Heart right ventricle (tissue), 16 donors: ENCODE measurements around the gene LHB. TPM values are rescaled to one million over a fixed set of nuclear protein-coding genes. Genes with fewer than 3 reads are reported as not detected.

Experiments
- ATAC-seq, 8 donors: fragments of 200-7000 bp; cut with Tn5 transposase; one replicate each; pipeline ENCODE4 v1.9.1; 2020; ENCODE audit warnings: mild to moderate bottlenecking in 8 of 8, moderate library complexity in 8 of 8, moderate number of reproducible peaks in 1 of 8
- DNase-seq, 2 donors: peaks; one replicate each; pipeline ENCODE4 v3.0.0-alpha.2; 2020
- H3K27ac ChIP-seq, 10 donors: fragments of 200-600 bp; sonication (generic) in 2 of 10; one replicate each; pipeline versions ENCODE4 v1.5.0 to v1.8.0; 2020 to 2022; ENCODE audit warnings: mild to moderate bottlenecking in 3 of 10
- H3K27me3 ChIP-seq, 7 donors: fragments of 200-600 bp; one replicate each; pipeline ENCODE4 v1.8.0; 2021 to 2022; ENCODE audit warnings: mild to moderate bottlenecking in 2 of 7
- H3K36me3 ChIP-seq, 9 donors: fragments of 200-600 bp; sonication (generic) in 1 of 9; one replicate each; pipeline versions ENCODE4 v1.5.0 to v1.8.0; 2020 to 2022; ENCODE audit warnings: mild to moderate bottlenecking in 2 of 9
- H3K4me1 ChIP-seq, 9 donors: fragments of 200-600 bp; sonication (generic) in 1 of 9; one replicate each; pipeline versions ENCODE4 v1.5.0 to v1.8.0; 2020 to 2022; ENCODE audit warnings: mild to moderate bottlenecking in 4 of 9
- H3K4me3 ChIP-seq, 10 donors: fragments of 200-600 bp; sonication (generic) in 2 of 10; one replicate each; pipeline versions ENCODE4 v1.5.0 to v1.8.0; 2020 to 2022; ENCODE audit warnings: mild to moderate bottlenecking in 7 of 10, moderate library complexity in 2 of 10
- H3K9me3 ChIP-seq, 11 donors: fragments of 200-600 bp in 10 of 11; sonication (generic) in 2 of 11; one replicate each; pipeline versions ENCODE4 v1.5.0 to v1.8.0; 2013 to 2022; ENCODE audit warnings: mild to moderate bottlenecking in 2 of 11, control low read depth in 1 of 11, moderate library complexity in 1 of 11
- CTCF ChIP-seq, 9 donors: fragments of 200-600 bp; sonication (generic) in 2 of 9; IDR thresholded peaks; one replicate each; pipeline versions ENCODE4 v1.5.0 to v1.8.0; 2021 to 2022; ENCODE audit warnings: antibody characterized with exemption in 9 of 9, mild to moderate bottlenecking in 5 of 9, moderate library complexity in 1 of 9
- WGBS, 2 donors: extraction: QIAGEN DNeasy Blood & Tissue Kit; methylation state at CpG; one replicate each; pipeline ENCODE4 v1.1.7; 2013; ENCODE audit warnings: inconsistent platforms in 1 of 2; 5-methylcytosine and 5-hydroxymethylcytosine counted together
- intact Hi-C, 10 donors: fragments of 100-400 bp; cut with DNase I; formaldehyde crosslinking; loops; one replicate each; pipeline versions ENCODE4 v1.11.1 to v1.14.2; 2022
- polyA plus RNA-seq, 2 donors: library from polyadenylated mRNA; stranded (reverse); fragments of 200-250 nt; gene quantifications; one replicate each; pipeline ENCODE4 v1.2.3, GENCODE V29; 2013
- total RNA-seq, 10 donors: library from RNA; stranded (reverse); fragmentation: NEBNext Ultra II Directional in 3 of 10; extraction: Animal tissue kit (Norgen Biotek cat#: 25700) in 3 of 10; gene quantifications; one replicate each; pipeline versions ENCODE4 v1.2.1 to v1.2.4, GENCODE V29; 2021 to 2023
- donor health status: Arrhythmogenic right ventricular cardiomyopathy.
- donor health status: ischemic (EF 13 %, LVEDD 7.1; RV severe dilation, severe dysfunction).
- donor health status: healthy with polysubstance abuse.
- donor health status: DM: no; HTN: yes; CAD: no.
- donor health status: DM: no; HTN: no; CAD: no.
- donor health status: ischemic (EF 25% LVEDD 6.9; RV normal size, moderate dysfunction).
- donor health status: ischemic (EF 25% LVEDD 5.7; RV mildly dilated, moderate dysfunction).
- donor health status: healthy.
- donor health status: DM: yes; HTN: yes; CAD: no.
- donor health status: Ischemic cardiomyopathy.
- donor health status: ischemic (EF 35%, LVEDD 5.7; RV mildly dilated, moderate dysfunction).
- donor health status: nonischemic (EF 11% LVEDD 7.7; RV severe dilation, severe dysfunction).
- donor health status: DM: yes; HTN: yes; CAD: no.
- donor health status: PGD.
- donor health status: ischemic (EF 29% LVEDD 5.4; RV normal size, mild dysfunction).
- donor health status: nonischemic (EF 23%, LVEDD 6.1; RV moderate dilation, normal function).

The LHB gene
- total and polyA plus RNA-seq, 12 donors: not detected

GRCh38 chr19:48970923-48971395, 45.9 kb downstream of the LHB start:
- ATAC-seq: peak; percentile 7 to 69 (median 64)
- no peak overlapping the region for H3K4me3 ChIP-seq
- intact Hi-C loops: loop anchor here in 6 of 10 donors (2.0 to 10.0 kb wide), 6 partner anchors 128 to 179 kb away; no protein-coding TSS in a partner anchor
- H3K27ac ChIP-seq: peak overlapping the region in 8 of 10 donors; percentile 3 to 68 (median 35)
- peak; percentile 75 to 95 (median 93) for TF ChIP-seq CTCF (IDR thresholded peaks at IDR 0.05)
- H3K27me3 ChIP-seq: no peaks in the 10 kb centered on the region
- DNase-seq: peak; percentile 79 to 85
- H3K36me3 ChIP-seq: peaks cover 0 to 100% (median 68%) of the 10 kb centered on the region in 9 donors
- no peaks in the 10 kb centered on the region for H3K9me3 ChIP-seq
- H3K4me1 ChIP-seq: peaks cover 5 to 51% (median 38%) of the 10 kb centered on the region in 9 donors
- 19 to 20% methylated on average over 19 of the region's 19 CpGs for WGBS, 2 donors

DNA sequence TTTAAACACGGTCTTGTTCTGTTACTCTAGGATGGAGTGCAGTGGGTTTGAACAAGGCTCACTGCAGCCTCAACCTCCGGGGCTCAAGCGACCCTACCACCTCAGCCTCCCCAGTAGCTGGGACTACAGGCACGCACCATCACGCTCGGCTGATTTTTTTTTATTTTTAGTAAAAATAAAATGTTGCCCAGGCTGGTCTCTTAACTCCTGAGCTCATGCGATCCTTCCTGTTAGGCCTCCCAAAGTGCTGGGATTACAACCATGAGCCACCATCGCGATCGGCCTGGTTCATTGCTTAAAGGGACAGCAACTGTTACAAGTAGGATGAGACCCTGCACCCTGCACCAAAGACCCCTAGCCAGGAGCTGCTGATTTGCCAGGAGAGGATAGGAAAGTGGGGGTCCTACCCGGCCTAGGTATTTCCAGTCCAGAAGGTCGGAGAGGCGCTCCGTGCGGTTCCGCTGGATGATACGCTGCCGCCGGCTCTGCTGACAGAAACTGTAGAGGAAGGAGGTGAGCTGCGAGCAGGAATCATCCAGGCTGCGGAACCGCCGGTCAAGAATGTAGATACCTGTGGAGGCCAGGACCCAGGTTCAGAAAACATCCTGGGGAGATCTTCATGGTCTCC, 46.6 kb downstream of the LHB start:
- Histone ChIP-seq H3K36me3 (peaks cover 0 to 93% (median 64%) of the 10 kb centered on the region in 9 donors), H3K4me1 (peaks cover 5 to 52% (median 39%) of the 10 kb centered on the region in 9 donors), H3K27ac (peak overlapping the region in 7 of 10 donors; percentile 3 to 68 (median 39)), H3K27me3 (no peaks in the 10 kb centered on the region), H3K4me3 (no peak overlapping the region), H3K9me3 (no peaks in the 10 kb centered on the region)
- no peak for DNase-seq
- intact Hi-C loops: loop anchor here in 6 of 10 donors (2.0 to 10.0 kb wide), 6 partner anchors 127 to 178 kb away; no protein-coding TSS in a partner anchor
- ATAC-seq: no peak
- no peak for TF ChIP-seq CTCF (IDR thresholded peaks at IDR 0.05)
- 89 to 90% methylated on average over 23 of the region's 23 CpGs for WGBS, 2 donors

DNA sequence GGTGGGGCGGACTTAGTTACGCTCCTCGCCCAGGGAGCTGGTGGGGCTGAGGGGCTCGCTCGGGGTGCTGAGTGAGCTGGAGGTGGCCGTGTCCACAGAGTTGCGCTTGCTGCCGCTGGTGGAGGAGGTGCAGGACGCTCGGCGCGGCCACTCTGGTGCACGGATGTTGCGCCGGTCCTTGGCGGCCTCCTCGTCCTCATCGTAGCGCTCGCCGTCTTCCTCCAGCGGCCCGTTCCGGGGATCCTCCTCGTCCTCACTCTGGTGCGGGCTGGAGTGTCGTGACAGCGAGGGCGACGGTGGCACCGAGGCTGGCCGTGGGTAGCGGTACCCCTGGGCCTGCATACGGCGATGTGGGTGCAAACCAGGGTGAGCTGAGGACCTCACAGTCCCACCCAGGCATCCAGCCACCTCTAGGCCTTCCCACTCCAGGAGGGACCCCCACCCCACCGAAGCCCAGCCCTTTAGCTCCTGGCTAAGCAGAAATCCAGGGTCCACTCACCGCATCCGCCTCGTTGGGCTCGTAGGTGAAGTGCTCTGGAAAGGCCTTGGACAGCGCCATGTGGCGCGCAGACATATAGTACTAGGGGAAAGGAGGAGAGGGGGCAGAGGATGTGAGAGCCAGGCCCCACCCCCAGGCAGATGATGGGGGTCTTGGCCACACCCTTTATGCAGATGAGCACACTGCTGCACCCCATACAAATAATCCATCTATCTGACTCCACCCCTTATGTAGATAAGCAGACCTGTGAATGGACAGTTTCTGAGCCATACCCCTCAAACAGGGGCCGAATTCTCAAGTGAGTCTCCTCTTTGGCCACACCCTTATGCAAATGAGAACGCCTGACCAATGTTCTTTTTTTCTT, 47.4 kb downstream of the LHB start:
- WGBS, 2 donors: 94% methylated on average over 45 of the region's 45 CpGs
- intact Hi-C loops: loop anchor here in 9 of 10 donors (2.0 to 10.0 kb wide), 11 partner anchors 92 to 335 kb away; partner anchors contain the start of genes PPP1R15A (in 4 of the 9), CA11 (in 2 of the 9) and DBP (in 2 of the 9)
- Histone ChIP-seq H3K27ac (peak overlapping the region in 3 of 10 donors; percentile 38 to 93 (median 68)), H3K36me3 (peaks cover 0 to 88% (median 62%) of the 10 kb centered on the region in 9 donors), H3K4me1 (peaks cover 8 to 56% (median 42%) of the 10 kb centered on the region in 9 donors), H3K4me3 (no peak overlapping the region), H3K9me3 (no peaks in the 10 kb centered on the region), H3K27me3 (no peaks in the 10 kb centered on the region)
- TF ChIP-seq CTCF (IDR thresholded peaks at IDR 0.05): no peak
- no peak for ATAC-seq
- DNase-seq: no peak

- no peak overlapping the region for H3K4me3 ChIP-seq
- no peaks in the 10 kb centered on the region for H3K9me3 ChIP-seq
- intact Hi-C loops: loop anchor here in 7 of 10 donors (5.0 to 10.0 kb wide), 7 partner anchors 92 to 334 kb away; partner anchors contain the start of genes PPP1R15A (in 4 of the 7), CA11 (in 2 of the 7) and DBP (in 2 of the 7)
- WGBS, 2 donors: 77 to 79% methylated on average over 15 of the region's 15 CpGs
- H3K36me3 ChIP-seq: peaks cover 0 to 81% (median 55%) of the 10 kb centered on the region in 9 donors
- H3K4me1 ChIP-seq: peaks cover 13 to 63% (median 49%) of the 10 kb centered on the region in 9 donors
- ATAC-seq (no peak), DNase-seq (no peak)
- no peak for TF ChIP-seq CTCF (IDR thresholded peaks at IDR 0.05)
- H3K27ac ChIP-seq: peak overlapping the region in 9 of 10 donors; percentile 1 to 96 (median 68)
- H3K27me3 ChIP-seq: no peaks in the 10 kb centered on the region
Measured at GRCh38 chr19:48968813-48969218, 48.1 kb downstream of the LHB start.
